Ovary (tissue), 3 donors: ENCODE measurements around the gene KIAA0930.

Experiments used
- POLR2A ChIP-seq: fragments of 450-650 bp; IDR thresholded peaks from one replicate; pipeline ENCODE4 v1.6.1; 2017; ENCODE audit warnings: antibody characterized with exemption, mild to moderate bottlenecking, moderate library complexity
- TF ChIP-seq, protein P1 (sequence below), 3 donors: fragments of 450-650 bp in 2 of 3; fragments of 200-600 bp in 1 of 3; IDR thresholded peaks; one replicate each; pipeline versions ENCODE4 v1.5.1 to v1.8.0; 2016 to 2022; ENCODE audit warnings: antibody characterized with exemption in 3 of 3, mild to moderate bottlenecking in 1 of 3
- donor health status: DM: no; HTN: no; CAD: no.

- TF ChIP-seq, protein P1, sequence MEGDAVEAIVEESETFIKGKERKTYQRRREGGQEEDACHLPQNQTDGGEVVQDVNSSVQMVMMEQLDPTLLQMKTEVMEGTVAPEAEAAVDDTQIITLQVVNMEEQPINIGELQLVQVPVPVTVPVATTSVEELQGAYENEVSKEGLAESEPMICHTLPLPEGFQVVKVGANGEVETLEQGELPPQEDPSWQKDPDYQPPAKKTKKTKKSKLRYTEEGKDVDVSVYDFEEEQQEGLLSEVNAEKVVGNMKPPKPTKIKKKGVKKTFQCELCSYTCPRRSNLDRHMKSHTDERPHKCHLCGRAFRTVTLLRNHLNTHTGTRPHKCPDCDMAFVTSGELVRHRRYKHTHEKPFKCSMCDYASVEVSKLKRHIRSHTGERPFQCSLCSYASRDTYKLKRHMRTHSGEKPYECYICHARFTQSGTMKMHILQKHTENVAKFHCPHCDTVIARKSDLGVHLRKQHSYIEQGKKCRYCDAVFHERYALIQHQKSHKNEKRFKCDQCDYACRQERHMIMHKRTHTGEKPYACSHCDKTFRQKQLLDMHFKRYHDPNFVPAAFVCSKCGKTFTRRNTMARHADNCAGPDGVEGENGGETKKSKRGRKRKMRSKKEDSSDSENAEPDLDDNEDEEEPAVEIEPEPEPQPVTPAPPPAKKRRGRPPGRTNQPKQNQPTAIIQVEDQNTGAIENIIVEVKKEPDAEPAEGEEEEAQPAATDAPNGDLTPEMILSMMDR (IDR thresholded peaks at IDR 0.05): no peak
- no peak for TF ChIP-seq POLR2A
Observed at GRCh38 chr22:45254789-45255278, 14.1 kb upstream of the KIAA0930 start.
